GM18861 (cell line): ENCODE results near the gene CATSPER3.

ENCODE experiments used
- ATAC-seq: cut with Tn5 transposase; IDR thresholded peaks from one replicate; pipeline ENCODE4 v1.9.1; 2021; ENCODE audit not compliant: unreplicated experiment

Gene CATSPER3

GRCh38 chr5:135027697-135028615 lies 60.2 kb downstream of the CATSPER3 start:
- ATAC-seq, result no peak

- ATAC-seq, result no peak
Observed at GRCh38 chr5:135028791-135029476, 61.2 kb downstream of the CATSPER3 start.

DNA sequence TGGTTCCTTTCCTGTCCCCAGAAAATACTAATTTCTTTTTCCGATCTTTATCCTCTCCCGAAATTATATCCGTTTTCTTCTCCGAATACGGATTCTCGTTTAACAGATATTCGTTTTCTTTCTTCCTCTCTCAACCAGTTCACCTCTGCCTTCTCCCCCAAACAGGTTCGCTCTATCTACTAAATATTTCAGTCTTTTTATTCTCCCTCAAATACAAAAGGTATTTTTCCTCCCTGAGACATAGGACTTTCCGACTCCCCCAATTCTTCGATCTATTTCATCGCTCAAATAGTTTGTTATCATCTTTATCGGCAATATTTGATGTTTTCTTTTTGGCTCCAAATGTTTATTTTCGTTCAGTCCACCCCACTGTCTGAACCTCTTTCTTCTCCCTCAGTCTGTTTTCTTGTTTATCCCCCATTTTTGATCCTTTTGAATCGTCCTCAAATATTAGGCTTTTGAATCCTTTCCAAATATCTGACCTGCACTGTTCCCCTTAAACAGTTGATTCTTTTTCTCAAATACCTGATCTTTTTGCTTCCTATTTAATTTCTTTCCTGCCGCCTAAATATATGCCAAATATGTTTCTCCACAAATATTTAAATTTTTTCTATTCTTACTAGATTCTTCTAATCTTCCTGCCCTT lies 61.9 kb downstream of the CATSPER3 start:
- no peak for ATAC-seq

DNA sequence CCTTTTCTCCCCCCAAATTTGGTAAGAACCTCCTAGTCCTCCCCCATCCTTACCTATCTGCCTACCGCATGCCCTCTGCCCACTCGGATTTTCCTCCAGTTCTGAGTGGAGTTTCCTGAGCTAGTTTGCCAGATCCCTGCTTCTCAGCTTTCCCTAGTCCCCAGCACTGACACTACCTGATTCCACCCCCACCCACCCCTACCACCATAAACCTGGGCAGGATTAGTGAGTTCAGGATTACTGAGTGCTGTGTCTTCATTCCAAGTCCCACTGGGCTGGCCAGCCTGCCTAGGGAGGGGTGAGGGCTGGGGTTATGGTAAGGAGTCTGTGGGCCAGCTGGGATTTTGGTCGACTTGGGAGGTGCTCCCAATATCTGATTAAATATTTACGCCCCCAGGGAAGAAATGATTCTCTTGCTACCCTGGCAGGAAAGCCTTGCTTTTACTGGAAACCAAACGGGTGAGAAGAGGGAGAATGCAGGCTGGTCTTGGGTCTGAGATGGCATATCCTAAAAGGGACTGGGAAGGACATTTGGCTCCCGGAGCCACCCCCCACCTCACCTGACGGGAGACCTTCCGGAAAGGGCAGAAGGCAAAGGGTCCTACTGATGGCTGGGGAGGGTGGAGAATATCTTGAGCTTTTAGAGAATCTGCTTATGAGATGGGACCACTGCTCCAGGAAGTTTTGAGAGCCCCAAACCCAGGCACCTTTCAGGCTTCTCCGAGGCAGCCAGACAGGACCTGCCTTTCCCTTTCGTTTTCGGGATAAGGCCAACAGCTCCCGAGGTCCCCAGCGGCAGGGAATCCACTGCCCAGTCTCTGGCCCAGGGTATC lies 62.6 kb downstream of the CATSPER3 start:
- ATAC-seq, result no peak

DNA sequence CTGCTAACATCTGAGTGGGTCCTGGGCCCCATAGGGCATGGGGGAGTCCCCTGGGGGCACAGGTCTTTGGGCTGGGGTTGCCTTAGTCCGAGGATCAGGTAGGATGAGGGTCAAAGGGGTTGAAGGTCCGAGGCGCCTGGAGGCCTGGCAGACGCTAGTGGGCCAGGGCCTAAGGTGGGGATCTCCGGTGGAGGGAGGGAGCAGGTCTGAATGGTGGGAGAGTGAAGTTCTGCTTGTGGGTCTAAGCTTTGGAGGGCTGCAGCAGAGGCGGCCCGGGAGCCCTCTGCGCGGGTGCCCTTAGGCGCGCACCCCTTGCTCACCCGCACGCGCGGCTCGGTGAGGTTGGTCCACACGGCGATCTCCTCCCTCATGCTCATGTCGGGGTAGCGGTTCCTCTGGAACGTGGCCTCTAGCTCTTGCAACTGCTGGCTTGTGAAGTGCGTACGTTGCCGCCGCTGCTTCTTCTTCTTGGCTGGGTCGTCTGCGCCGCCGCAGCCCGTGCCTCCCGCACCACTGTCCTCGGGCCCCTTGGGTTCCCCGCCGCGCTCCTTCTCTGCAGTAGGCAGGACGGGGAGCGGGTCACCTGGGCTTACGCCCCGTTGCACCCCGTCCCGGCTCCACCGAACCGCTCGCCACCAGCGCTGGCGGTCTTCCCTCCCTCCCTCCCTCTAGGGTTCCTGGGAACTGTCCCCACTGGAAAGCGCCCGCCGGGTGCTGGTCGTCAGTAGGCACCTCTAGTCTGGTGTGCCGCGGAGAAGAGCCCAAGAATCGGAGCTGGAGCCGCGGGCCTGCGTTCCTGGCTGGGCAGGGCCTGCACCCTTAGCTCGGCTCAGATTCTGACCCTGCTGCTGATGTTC lies 63.5 kb downstream of the CATSPER3 start:
- ATAC-seq, result no peak

DNA sequence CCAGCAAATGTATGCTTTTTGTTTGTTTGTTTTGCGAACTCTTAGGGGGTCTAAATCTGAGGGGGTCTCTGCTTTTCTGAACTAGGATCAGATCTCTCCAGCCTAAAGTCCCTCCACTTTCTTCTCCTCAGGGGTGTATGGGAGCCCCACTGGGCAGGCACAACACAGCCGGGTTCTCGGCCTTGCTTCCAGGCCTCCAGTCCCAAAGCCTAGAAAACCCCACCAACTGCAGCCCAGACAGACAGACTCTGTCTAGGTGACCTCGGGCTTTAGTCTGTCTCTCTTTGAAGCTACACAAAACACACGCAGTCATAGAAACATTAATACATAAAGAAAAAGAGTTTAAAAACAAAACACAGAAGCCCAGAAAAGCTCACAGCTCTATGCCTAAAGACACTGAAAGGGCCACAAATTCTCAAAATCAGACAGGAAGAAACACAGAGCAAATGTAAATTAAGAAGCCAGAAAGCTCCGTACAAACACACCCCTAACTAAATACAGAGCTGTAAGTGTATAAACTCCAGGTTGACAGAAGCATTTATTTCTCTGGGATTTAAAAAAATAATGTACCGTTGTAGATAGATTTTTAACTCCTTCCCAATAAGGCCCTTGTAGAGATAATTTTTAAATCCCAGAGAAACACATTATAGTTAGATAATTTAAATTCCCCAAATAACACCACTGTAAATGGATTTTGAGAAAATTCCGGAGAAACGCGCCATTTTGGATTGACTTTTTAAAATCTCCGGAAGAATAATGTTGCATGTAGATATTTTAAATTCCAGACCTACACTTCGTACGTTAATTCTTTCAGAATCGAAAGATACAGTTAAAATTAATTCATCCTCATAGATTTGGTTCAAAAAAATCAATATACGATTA lies 64.3 kb downstream of the CATSPER3 start:
- ATAC-seq, result no peak

DNA sequence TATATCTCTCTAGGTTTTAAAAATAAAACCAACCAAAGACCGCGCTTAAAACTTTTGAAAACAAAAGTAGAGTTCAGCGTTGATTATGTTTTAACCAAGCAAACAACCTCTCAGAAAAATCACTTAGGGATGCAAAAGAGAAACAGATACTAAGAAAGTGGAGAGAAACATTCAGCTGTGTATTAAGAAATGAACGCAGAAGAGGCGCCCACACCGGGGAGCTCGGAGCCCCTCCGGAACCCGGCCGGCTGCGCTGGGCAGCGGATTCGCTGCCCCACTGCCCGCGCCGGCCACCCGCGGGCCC lies 64.9 kb downstream of the CATSPER3 start:
- ATAC-seq, result no peak

- no peak for ATAC-seq
Observed at GRCh38 chr5:135032999-135033861, 65.5 kb downstream of the CATSPER3 start.

DNA sequence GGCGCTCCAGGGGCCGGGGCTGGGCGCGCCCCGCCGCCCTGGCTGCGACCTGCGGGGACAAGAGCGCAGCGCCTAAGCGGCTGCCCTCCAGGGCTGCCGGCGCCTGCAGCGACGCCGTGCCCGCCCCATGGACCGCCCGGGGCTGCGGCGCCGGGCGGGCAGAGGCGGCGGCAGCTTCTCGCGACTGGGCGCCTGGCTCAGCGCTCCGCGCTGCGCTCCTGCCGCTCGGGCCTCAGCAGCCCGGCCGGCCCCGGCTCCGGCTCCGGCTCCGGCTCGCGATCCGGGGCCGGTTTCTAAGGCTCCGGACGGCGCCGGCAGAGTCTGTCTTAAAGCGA lies 66.2 kb downstream of the CATSPER3 start, which contains the start of gene PITX1:
PITX1 (minus strand) TSS at position 328 of the 335 bp plus-strand sequence. CDS start 347 bp downstream, outside the sequence.
- ATAC-seq, result no peak

GRCh38 chr5:135034236-135034962 lies 66.7 kb downstream of the CATSPER3 start:
- no peak for ATAC-seq

DNA sequence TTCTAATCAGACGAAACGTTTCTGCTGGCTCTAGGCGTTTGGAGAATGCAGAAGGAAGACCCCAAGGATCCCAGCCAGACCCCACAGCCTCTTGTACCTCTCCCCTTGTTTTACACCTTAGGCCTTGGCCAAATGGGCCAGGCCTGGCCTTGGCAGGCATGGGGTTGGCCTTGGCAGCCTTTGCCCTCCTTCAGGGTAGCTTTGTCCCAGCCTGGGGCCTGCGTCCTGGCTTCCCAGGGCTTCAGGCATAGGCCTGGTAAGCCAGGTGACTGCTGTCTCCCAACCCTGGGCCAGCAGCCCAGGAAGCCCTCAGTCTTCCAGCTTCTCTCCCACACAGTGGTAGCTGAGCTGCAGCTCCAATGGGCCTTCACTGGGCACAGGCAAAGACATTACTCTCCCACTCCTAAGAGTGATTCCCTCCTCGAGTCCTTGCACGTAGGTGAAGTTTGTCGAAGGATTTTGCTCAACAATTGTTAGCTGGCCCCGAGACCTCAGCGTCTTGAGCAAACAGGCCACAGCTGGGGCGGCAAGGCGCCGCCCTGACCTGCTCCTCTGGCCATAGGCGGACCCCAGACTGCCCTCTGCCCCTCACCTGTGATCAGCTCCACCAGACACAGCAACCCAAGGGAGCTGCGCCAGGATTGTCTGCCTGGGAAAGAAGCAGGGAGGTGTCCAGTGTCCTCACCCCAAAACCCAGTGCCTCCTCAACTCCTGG lies 67.4 kb downstream of the CATSPER3 start:
- ATAC-seq, result no peak

- ATAC-seq, result no peak
Observed at GRCh38 chr5:135035678-135036030, 67.9 kb downstream of the CATSPER3 start.

DNA sequence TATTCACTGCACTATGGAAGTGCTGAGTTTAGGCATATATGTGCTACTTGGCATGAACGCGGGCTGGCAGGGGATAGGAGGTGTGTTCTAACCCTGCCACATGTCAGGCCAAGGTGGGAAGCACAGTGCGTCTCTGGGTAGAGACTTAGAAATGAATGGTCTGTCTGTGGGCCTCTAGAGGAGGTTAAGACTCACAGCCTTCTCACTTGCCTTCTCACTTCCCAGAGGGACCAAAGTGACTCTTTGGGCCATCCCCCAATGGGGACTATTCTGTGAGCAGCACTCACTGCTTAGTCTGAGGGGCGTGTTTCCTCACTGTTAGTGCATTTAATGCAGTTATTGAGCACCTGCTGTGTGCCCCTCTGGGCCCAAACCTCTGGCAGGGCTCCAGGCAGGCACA lies 68.7 kb downstream of the CATSPER3 start:
- ATAC-seq, result no peak

DNA sequence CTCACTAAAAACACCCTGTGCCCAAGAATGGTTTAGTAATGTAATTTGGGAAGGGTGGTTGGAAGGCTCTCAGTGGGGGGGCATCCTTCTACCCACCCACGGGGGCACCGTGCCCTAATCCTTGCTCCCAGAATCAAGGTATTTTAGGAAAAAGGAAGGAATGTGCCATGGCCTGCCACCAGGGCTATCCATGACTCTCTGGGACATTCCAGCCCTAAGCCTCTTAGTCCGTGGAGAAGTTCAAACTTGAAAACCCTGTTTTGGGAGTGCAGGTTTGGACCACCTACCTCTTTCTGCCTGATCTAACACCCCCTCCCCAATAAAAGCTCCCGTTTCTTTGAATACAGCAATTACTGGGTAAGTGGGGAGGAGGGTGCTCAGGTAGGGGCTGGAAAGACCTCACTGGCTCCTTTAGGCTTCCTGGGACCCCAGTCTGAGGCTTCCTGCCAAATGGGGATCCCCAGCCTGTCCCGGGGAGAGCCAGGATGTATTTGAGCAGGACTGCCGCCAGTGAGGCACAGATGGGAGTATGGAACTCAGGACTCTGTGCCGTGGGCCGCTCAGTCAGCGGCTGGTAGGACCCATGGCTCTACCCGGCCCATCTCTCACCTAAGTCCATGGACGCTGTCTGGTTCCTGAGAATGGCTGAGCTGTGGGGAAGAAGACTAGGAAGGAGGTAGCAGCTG lies 70.0 kb downstream of the CATSPER3 start:
- ATAC-seq, result no peak

DNA sequence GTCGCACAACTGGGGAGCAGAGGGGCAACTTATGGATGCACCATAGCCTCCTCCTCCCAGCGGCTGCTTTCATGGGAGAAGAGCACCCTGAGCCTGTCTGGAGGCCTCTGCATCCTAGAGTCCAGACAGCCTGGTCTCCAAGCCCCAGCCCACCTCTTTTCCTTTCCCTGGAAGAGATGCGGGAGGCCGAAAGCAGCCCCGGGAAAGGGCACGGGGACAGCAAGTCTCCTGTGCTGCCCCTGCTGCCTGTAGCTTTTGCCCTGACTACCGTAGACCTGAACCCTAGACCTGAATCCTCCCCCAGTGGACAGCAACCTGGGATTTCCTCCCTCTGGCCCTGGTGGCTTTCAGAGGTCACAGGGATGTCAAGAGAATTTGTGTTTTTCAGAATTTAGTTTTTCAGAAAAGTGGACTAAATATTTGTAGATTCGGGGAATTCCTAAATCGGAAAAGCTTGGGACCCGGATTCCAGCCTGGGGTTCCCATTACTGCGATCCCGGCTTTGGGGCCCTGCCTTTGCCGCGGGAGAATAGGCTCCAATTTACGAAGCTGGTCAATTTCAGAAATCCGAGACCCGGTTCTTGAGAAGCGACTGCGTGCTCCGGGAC lies 70.6 kb downstream of the CATSPER3 start:
- no peak for ATAC-seq

DNA sequence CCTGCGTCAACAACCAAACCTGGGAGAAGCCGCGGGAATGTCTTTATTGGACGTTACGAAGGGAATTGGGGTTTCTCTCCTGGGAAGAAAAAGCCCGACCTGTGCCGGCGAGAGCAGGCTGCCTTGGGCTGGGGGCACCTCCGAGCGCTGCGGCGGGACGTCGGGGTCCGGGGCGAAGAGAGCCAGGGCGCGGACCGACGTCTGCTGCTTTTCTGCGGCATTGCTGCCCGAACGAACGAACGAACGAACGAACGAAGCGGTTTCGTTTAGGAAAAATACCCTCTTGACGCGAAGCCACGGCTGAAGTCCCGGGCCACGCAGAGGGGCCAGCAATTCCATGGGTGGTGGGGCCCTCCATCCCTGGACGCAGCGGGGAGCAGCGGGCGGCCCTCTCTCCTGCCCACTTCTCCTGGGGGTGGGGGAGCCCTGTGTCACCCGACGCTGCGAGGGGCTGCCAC lies 71.1 kb downstream of the CATSPER3 start:
- ATAC-seq, result no peak
